Lower lobe of right lung (tissue), 2 donors: ENCODE data around the gene SPAM1. TPM values are rescaled to one million over a fixed set of nuclear protein-coding genes. Genes with fewer than 3 reads are reported as not detected.
A peak's percentile ranks its signal among the peaks of the same experiment; 100 is the strongest.
"Not testable (repeated sequence)": the region's sequence is repeated elsewhere in the genome, so short reads cannot be mapped to it uniquely, and the experiment has no call there.

Source experiments
- ATAC-seq, 2 donors: fragments of 200-7000 bp; cut with Tn5 transposase; one replicate each; pipeline ENCODE4 v1.9.1; 2020 to 2022; ENCODE audit warnings: mild to moderate bottlenecking in 2 of 2, moderate library complexity in 2 of 2
- DNase-seq: peaks from one replicate; pipeline ENCODE4 v3.0.0-alpha.2; 2020
- H3K27ac ChIP-seq: fragments of 200-600 bp; one replicate; pipeline ENCODE4 v1.8.0; 2022
- H3K27me3 ChIP-seq: fragments of 200-600 bp; one replicate; pipeline ENCODE4 v1.8.0; 2022; ENCODE audit warnings: low read depth
- H3K36me3 ChIP-seq: fragments of 200-600 bp; one replicate; pipeline ENCODE4 v1.8.0; 2022; ENCODE audit warnings: mild to moderate bottlenecking
- H3K4me1 ChIP-seq: fragments of 200-600 bp; one replicate; pipeline ENCODE4 v1.8.0; 2022
- H3K4me3 ChIP-seq: fragments of 200-600 bp; one replicate; pipeline ENCODE4 v1.8.0; 2022; ENCODE audit warnings: mild to moderate bottlenecking
- H3K9me3 ChIP-seq: fragments of 200-600 bp; one replicate; pipeline ENCODE4 v1.8.0; 2022
- intact Hi-C: fragments of 100-400 bp; cut with DNase I; formaldehyde crosslinking; loops from one replicate; pipeline ENCODE4 v1.11.0; 2022
- total RNA-seq: library from RNA; stranded (reverse); fragmentation: NEBNext Ultra II Directional; extraction: Animal tissue kit (Norgen Biotek cat#: 25700); gene quantifications from one replicate; pipeline ENCODE4 v1.2.1, GENCODE V29; 2021
- TF ChIP-seq, protein P1 (sequence below): fragments of 200-600 bp; IDR thresholded peaks from one replicate; pipeline ENCODE4 v1.8.0; 2022; ENCODE audit warnings: antibody characterized with exemption, mild to moderate bottlenecking
- donor health status: DM: no; HTN: yes; CAD: no; lungs with severe emphysema.

The SPAM1 gene
- total RNA-seq, 1 donor from 2014 or later = not detected

DNA sequence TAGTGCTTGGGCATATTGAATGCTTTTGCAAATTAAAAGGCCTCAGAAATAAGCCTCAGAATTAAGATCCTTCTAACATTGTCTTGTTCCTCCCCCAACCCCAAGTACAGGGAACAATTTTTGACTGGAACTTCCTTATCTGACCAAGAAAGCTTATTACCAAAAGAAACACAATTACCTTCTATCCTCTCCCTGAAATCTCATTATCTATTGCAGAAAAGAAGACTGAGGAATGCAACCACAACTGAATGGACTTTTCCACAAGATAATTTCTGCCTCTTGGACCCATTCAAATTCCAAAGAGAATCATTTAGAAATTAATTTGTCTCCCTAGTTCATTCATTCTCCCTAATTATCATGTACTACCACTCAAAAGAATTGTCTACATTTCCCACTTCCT is 36.8 kb upstream of the SPAM1 start:
- no peaks in the 10 kb centered on the region for H3K36me3 ChIP-seq
- H3K9me3 ChIP-seq = peaks cover 5% of the 10 kb centered on the region
- H3K4me1 ChIP-seq = no peaks in the 10 kb centered on the region
- no peak overlapping the region for H3K27ac ChIP-seq
- intact Hi-C loops = no loop called here
- H3K27me3 ChIP-seq = no peaks in the 10 kb centered on the region
- TF ChIP-seq, protein P1, sequence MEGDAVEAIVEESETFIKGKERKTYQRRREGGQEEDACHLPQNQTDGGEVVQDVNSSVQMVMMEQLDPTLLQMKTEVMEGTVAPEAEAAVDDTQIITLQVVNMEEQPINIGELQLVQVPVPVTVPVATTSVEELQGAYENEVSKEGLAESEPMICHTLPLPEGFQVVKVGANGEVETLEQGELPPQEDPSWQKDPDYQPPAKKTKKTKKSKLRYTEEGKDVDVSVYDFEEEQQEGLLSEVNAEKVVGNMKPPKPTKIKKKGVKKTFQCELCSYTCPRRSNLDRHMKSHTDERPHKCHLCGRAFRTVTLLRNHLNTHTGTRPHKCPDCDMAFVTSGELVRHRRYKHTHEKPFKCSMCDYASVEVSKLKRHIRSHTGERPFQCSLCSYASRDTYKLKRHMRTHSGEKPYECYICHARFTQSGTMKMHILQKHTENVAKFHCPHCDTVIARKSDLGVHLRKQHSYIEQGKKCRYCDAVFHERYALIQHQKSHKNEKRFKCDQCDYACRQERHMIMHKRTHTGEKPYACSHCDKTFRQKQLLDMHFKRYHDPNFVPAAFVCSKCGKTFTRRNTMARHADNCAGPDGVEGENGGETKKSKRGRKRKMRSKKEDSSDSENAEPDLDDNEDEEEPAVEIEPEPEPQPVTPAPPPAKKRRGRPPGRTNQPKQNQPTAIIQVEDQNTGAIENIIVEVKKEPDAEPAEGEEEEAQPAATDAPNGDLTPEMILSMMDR = no peak
- ATAC-seq = no peak
- no peak overlapping the region for H3K4me3 ChIP-seq
- no peak for DNase-seq

DNA sequence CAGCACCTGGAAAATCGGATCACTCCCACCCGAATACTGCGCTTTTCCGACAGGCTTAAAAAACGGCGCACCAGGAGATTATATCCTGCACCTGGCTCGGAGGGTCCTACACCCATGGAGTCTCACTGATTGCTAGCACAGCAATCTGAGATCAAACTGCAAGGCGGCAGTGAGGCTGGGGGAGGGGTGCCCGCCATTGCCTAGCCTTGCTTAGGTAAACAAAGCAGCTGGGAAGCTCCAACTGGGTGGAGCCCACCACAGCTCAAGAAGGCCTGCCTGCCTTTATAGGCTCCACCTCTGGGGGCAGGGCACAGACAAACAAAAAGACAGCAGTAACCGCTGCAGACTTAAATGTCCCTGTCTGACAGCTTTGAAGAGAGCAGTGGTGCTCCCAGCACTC is 30.3 kb upstream of the SPAM1 start:
- intact Hi-C loops, H3K4me3 ChIP-seq, H3K4me1 ChIP-seq, H3K27ac ChIP-seq, H3K27me3 ChIP-seq, H3K36me3 ChIP-seq, DNase-seq, H3K9me3 ChIP-seq, ATAC-seq: not testable (repeated sequence)

GRCh38 chr7:123901101-123901500 is 23.9 kb upstream of the SPAM1 start:
- intact Hi-C loops = no loop called here
- no peak overlapping the region for H3K4me3 ChIP-seq
- no peaks in the 10 kb centered on the region for H3K9me3 ChIP-seq
- TF ChIP-seq, protein P1 = no peak
- DNase-seq (no peak), ATAC-seq (peak in 1 of 2 donors; percentile 44)
- H3K4me1 ChIP-seq = no peaks in the 10 kb centered on the region
- H3K27me3 ChIP-seq = no peaks in the 10 kb centered on the region
- H3K36me3 ChIP-seq = no peaks in the 10 kb centered on the region
- no peak overlapping the region for H3K27ac ChIP-seq

- DNase-seq (no peak), ATAC-seq (peak in 1 of 2 donors; percentile 17)
- Histone ChIP-seq H3K27me3 (no peaks in the 10 kb centered on the region), H3K4me3 (no peak overlapping the region), H3K27ac (no peak overlapping the region), H3K4me1 (no peaks in the 10 kb centered on the region), H3K36me3 (no peaks in the 10 kb centered on the region), H3K9me3 (no peaks in the 10 kb centered on the region)
- TF ChIP-seq, protein P1 = no peak
- intact Hi-C loops = no loop called here
Measured at GRCh38 chr7:123905714-123906113, 19.3 kb upstream of the SPAM1 start.

GRCh38 chr7:123916240-123916724 is 8.8 kb upstream of the SPAM1 start:
- TF ChIP-seq, protein P1 = peak; percentile 23
- Histone ChIP-seq H3K4me3 (no peak overlapping the region), H3K9me3 (no peaks in the 10 kb centered on the region), H3K4me1 (no peaks in the 10 kb centered on the region), H3K27ac (no peak overlapping the region), H3K27me3 (no peaks in the 10 kb centered on the region), H3K36me3 (no peaks in the 10 kb centered on the region)
- intact Hi-C loops = no loop called here
- DNase-seq (no peak), ATAC-seq (peak; percentile 75 to 81)

DNA sequence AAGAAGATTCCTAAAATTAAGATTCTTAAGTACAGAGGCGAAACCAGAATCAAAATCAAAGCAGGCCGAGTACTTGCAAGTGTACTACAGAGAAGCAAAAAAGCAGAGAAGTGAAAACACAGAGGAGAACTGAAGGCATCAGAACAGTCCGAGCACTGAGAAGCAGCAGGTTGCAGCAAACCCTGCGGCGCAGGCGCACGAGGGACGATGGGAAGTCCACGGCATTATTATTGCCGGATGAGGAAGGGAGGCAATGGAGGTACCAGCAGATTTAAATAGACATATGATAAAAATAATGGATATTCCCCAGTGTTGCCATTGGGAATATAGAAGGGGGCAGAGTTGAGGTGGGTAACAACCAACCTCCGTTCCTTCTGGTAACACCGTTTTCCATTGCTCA is 7.2 kb upstream of the SPAM1 start:
- ATAC-seq = no peak
- H3K27ac ChIP-seq = no peak overlapping the region
- H3K4me3 ChIP-seq = no peak overlapping the region
- no peaks in the 10 kb centered on the region for H3K36me3 ChIP-seq
- TF ChIP-seq, protein P1 = no peak
- no peaks in the 10 kb centered on the region for H3K9me3 ChIP-seq
- no peaks in the 10 kb centered on the region for H3K4me1 ChIP-seq
- intact Hi-C loops = no loop called here
- DNase-seq = no peak
- H3K27me3 ChIP-seq = no peaks in the 10 kb centered on the region
